ENCODE results near the gene STRN4.

DNA sequence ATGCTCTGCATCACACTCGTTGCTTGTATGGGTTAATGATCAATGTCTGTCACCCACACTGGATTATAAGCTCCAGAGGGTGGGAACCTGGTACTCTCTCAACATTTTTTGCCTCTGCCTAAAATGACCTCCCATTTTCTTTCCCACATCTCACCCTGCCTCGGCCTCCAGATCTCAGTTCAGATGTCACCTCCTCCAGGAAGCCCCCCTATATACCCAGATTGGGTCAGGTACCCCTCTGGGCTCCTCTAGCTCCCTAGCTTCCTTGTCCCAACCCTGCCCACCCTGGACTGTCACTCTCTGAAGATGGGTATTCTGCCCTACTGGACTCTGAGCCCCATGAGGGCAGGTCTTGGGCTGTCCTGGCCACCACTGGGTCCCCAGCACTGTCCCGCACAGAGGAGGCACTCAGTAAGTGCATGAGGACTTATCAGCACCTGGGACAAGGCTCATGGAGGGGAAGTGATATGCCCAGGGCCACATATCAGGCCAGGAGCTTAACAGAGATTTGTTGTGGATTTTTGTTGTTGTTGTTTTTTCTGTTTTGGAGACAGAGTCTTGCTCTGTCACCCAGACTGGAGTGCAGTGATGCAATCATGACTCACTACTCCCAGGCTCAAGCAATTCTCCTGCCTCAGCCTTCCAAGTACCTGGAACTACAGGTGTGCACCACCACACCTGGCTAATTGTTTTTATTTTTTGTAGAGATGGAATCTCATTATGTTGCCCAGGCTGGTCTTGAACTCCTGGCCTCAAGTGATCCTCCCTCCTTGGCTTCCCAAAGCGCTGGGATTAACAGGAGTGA lies 53.1 kb downstream of the STRN4 start:
- TF ChIP-seq GATA3 (IDR thresholded peaks at IDR 0.05; ENCODE audit: low read depth, low read length) = no peak
- TF ChIP-seq GATA2 (IDR thresholded peaks at IDR 0.05; ENCODE audit: low read depth, low read length) = no peak

Measured in SH-SY5Y (cell line).